Raji (cell line): Measurements from ENCODE around the gene LYRM9.

ENCODE experiments used
- POLR2A ChIP-seq: IDR thresholded peaks from 2 replicates; pipeline ENCODE4 v1.6.1; 2011; ENCODE audit warnings: low read depth, low read length, control low read depth; ENCODE audit not compliant: insufficient read depth

Gene LYRM9

DNA sequence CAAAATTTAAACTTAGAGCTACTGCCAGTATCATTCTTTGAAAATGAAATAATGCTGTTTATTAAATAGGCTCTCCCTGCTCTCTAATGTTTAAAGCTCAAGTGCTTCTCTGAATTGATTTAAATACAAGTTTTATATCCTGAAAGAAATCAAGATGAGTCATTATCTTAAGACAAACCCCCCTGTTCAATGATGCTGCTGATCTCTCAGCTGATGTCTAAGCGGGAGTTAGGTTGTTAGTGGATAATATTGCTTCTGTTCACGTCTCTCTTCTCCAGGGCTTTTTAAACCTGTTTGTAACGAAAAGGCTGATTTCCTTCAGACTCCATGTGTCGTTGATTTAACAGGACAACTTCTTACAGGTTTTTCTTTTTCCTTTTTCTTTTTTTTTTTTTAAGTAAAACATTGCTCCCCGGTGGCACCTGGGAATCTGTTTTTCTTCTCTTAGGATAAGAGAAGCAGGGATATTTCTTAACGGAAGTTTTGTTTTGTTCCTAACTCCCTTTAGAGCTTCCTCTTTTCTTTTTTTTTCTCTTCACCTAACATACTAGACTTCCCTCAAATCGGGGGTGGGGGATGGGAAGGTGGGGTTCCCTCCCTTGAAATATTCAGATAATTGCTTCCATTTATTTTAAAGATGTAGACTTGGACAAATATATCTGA lies 807 bp upstream of the LYRM9 start:
- TF ChIP-seq POLR2A = no peak

GRCh38 chr17:27892542-27892865 lies 661 bp downstream of the LYRM9 start:
- no peak for TF ChIP-seq POLR2A

- no peak for TF ChIP-seq POLR2A
Measured at GRCh38 chr17:27891841-27892240, 1.3 kb downstream of the LYRM9 start.

DNA sequence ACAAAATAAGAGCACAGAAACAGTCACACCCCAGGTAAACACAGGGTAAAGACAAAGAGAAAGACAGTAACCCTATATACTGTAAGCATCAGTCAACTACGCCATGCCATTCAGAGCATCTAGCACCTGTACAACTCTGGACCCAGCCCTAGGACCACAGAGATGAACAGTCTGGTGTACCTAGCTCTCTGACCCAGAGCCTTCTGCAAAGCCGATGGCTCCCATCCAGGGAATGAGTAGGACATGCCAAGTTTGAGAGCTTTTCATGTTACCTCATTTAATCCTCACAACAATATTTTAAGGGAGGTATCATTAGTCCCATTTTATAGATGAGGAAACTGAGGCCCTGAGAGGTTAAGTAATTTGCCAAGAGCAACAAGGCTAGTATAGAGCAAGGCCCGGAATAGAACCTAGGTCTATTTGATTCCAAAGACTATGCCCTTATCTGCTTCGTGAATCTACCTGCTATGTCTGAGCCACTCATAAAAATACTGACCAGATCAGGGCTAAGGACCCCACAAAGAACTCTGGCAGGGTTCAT lies 3.4 kb downstream of the LYRM9 start:
- TF ChIP-seq POLR2A = no peak

GRCh38 chr17:27888945-27889344 lies 4.2 kb downstream of the LYRM9 start:
- no peak for TF ChIP-seq POLR2A

DNA sequence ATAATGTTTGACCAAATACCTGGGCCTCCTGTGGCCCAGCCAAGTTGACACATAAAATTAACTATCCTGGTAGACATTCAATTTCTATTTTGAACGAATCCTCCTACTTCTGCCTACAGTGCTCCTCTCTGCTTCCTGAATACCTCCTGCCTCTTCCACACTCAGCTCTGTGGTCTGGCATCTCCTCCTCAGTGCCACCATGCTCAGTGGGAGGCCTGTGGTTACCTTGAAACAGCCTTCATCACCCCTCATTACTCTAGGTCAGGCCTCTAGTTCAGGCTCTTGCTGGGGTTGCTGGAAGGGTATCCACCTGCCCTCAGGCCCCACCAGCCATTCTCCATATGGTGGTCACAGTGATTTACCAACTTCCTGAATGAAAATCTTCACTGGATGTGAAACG lies 5.1 kb downstream of the LYRM9 start:
- TF ChIP-seq POLR2A = no peak

DNA sequence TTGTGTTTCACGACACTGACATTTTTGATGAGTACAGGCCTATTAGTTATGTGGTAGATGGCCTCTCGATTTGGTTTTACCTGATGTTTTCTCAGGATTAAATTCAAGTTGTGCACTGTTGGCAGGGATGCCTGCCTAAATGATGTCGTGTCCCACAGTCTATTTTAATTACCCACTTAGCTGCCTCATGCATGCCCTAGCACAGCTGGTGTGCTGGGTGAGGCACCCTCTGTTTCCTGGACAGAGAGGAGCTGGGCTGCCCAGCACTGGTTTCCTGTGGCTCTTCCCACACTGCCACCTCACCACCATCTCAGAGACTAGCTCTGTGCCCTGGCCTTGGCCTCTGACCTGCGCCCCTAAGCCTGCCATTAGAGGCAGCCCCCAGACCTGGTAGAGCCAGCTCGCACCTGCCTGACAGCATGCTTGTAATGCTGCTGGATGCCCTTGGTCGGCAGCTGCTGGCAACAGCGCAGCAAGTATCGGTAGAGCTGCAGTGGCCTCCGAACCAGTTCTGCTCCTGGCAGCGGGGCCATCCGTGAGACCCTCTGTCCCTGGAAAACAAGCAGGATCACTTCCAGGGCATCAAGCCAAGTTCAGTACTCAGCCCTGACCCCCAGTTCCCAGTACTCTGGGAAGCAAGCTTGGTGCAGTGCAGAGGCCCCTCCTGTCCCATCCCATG lies 10.9 kb downstream of the LYRM9 start:
- no peak for TF ChIP-seq POLR2A

- no peak for TF ChIP-seq POLR2A
Measured at GRCh38 chr17:27879987-27880608, 13.1 kb downstream of the LYRM9 start.

GRCh38 chr17:27878776-27879562 lies 14.2 kb downstream of the LYRM9 start:
- TF ChIP-seq POLR2A = no peak

DNA sequence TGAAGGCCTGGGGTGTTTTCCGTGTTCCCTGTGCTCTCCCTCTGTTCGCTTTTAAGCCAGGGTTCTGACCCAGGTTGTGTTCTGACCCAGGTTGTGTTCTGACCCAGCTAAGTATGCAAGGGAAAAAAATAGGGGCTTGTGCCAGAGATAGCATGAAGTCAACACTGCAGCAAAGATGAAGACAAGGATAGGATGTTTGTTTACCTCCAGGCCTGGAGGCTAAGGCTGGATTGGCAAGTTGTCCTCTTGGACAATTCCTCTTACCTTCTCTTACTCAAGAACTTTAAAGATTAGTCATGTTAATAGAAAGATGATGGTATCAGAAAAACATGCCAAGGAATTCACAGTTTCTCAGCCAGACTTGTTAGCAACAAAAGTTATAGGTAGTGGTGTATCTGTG lies 19.4 kb downstream of the LYRM9 start:
- TF ChIP-seq POLR2A = no peak

GRCh38 chr17:27873211-27873610 lies 20.0 kb downstream of the LYRM9 start:
- no peak for TF ChIP-seq POLR2A

DNA sequence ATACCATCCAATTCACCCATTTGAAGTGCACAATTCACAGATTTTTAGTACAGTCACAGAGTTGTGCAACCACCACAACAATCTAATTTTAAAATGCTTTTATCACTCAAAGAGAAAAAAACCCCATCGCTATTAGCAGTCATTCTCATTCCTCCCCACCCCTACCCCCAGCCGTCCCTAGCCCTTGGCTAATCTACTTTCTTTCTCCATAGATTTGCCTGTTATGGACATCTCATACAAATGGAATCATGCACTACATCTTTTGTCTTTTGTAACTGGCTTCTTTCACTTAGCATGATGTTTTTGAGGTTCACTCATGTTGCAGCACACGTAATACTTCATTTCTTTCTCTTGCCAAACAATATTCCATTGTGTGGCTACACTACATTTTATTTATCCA lies 20.4 kb downstream of the LYRM9 start:
- no peak for TF ChIP-seq POLR2A

GRCh38 chr17:27871407-27871806 lies 21.8 kb downstream of the LYRM9 start:
- TF ChIP-seq POLR2A = no peak

GRCh38 chr17:27870345-27870744 lies 22.8 kb downstream of the LYRM9 start:
- TF ChIP-seq POLR2A = no peak

- TF ChIP-seq POLR2A = no peak
Measured at GRCh38 chr17:27868565-27868964, 24.6 kb downstream of the LYRM9 start.
